GM18861 (cell line): Measurements from ENCODE around the gene AGBL4.

Source experiments
- ATAC-seq: cut with Tn5 transposase; IDR thresholded peaks from one replicate; pipeline ENCODE4 v1.9.1; 2021; ENCODE audit not compliant: unreplicated experiment

Gene AGBL4

DNA sequence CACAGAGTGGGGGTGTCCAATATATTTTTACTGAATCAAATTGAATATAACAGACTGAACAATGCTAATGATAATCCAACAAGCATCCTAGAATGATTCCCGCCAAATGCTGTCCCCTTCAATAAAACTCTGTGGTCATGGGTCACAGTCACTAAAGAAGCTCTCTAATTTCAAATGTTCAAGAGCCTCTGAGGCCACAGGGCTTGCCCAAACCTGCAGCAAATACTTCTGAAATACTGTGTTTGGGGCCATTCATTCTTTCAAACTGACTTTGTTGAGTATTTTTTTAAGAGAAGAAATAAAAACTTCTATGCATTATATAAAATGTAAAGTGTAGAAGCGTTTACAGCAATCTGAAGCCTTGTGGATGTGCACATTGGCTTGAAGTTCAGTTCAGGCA, 1239.5 kb downstream of the AGBL4 start:
- ATAC-seq = no peak

DNA sequence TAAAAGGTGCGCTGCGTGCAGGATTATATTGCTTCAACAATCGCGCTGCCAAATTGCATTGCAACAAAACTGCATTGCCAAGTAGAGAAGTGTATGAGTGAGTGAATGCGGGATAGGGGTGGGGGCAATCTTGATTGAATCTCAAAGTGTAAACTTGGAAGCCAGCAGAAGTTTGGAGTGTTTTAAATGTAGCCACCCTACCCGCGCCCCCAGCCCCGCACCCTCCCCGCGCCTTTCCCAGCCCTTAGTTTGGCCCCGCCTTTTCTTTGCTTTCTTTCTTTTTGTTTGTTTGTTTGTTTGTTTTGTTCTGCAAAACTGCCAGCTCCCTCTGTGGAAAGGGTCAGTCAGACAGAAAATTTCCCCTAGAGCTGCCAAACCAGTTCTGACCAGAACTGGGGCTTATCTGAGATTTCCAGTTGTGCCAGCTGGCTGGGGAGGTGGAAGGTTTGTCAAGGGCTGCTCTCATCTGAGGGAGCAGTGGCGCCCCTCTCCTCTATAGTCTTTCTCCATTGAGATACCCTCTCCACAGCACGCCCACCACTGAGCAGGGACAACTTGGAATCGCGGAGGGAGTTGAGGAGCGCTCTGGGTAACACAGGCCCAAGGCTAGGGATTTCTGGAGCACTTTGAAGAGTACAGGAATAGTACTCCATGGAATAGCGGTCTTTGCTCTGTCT, 1246.4 kb downstream of the AGBL4 start:
- ATAC-seq = no peak

- ATAC-seq = no peak
Measured at GRCh38 chr1:48776393-48777218, 1247.1 kb downstream of the AGBL4 start, which contains the start of gene BEND5. BEND5 (minus strand) TSS chr1:48776891; CDS start chr1:48776831, 60 bp downstream.

GRCh38 chr1:48775831-48776392, 1247.8 kb downstream of the AGBL4 start:
- ATAC-seq = no peak

- ATAC-seq = no peak
Measured at GRCh38 chr1:48773133-48773532, 1250.6 kb downstream of the AGBL4 start.

DNA sequence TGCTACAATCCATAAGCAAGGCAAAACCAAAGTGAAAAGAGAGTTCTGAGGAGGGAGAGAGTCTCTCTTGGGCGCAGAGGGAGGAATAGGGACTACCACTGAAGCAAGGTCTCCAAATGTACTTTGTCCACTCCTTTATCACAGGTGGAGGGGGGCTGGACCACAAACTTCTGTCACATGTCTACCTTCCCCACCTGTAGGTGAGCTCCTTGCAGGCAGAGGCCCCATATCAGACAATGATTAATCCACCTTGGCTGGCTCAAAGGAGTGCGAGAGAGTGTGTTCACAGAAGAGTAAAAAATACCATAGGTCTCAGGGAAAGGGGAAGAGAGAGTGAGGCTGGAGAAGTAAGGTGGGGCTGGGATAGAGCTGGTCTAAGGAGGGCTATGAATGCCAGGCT, 1251.5 kb downstream of the AGBL4 start:
- no peak for ATAC-seq

- ATAC-seq = no peak
Measured at GRCh38 chr1:48771561-48771960, 1252.2 kb downstream of the AGBL4 start.

- no peak for ATAC-seq
Measured at GRCh38 chr1:48767975-48768510, 1255.7 kb downstream of the AGBL4 start.

DNA sequence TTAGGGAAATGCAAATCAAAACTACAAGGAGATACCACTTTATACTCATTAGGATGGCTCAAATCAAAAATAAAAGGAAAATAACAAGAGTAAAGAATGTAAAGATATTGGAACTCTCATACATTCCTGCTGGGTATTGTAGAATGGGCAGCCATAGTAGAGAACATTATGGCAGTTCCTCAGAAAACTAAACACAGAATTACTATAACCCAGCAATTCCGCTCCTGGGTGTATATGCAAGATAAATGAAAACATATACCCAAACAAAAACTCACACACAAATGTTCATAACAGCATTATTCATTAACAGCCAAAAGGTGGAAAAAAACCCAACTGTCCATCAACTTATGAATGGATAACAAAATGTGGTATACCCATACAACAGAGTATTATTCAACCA, 1258.4 kb downstream of the AGBL4 start:
- ATAC-seq = no peak

GRCh38 chr1:48761986-48762385, 1261.8 kb downstream of the AGBL4 start:
- ATAC-seq = no peak

- ATAC-seq = no peak
Measured at GRCh38 chr1:48761411-48761810, 1262.3 kb downstream of the AGBL4 start.

GRCh38 chr1:48760857-48761256, 1262.9 kb downstream of the AGBL4 start:
- ATAC-seq = no peak

GRCh38 chr1:48758976-48759375, 1264.8 kb downstream of the AGBL4 start:
- no peak for ATAC-seq

DNA sequence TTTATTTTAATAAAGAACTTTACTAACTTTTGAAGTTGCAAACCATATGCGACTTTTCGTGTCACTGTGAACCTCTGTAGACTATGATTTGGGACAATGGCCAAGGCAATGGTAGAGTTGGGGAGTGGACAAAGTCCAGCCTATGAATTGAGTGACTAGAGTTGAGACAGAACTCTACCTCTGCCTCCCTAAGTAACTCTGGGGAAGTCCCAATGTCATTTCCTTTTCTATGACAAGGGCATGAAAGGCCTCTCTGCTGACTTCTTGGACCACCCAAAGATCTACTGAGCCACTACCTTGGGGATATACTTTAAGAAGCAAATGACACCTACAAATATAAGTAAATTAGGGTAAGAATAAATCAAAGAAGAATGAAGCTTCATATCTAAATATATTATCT, 1266.4 kb downstream of the AGBL4 start:
- peak; percentile 54 for ATAC-seq

GRCh38 chr1:48756683-48757316, 1267.0 kb downstream of the AGBL4 start:
- ATAC-seq = no peak

- ATAC-seq = no peak
Measured at GRCh38 chr1:48753293-48753692, 1270.5 kb downstream of the AGBL4 start.

GRCh38 chr1:48750109-48750508, 1273.6 kb downstream of the AGBL4 start:
- ATAC-seq = peak; percentile 81

GRCh38 chr1:48749068-48749467, 1274.7 kb downstream of the AGBL4 start:
- ATAC-seq = no peak

DNA sequence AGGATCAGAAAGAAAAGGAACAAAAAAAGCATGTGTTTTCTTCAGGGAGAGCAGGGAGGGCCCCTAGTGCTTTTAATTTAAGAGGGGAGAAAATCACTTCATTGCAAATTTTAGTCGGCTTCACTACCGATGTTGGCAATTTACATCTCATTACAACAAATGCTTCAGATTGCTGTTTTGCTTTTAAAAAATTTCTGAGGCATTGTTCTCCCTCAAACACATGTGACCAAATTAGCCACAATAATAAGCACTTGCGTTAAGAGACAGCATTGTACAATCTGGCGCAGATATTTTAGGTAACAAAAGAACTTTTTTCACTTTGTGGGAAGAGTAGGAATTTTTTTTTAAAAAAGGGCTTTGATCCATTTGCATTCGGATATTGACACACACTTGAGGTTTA, 1276.8 kb downstream of the AGBL4 start:
- no peak for ATAC-seq

DNA sequence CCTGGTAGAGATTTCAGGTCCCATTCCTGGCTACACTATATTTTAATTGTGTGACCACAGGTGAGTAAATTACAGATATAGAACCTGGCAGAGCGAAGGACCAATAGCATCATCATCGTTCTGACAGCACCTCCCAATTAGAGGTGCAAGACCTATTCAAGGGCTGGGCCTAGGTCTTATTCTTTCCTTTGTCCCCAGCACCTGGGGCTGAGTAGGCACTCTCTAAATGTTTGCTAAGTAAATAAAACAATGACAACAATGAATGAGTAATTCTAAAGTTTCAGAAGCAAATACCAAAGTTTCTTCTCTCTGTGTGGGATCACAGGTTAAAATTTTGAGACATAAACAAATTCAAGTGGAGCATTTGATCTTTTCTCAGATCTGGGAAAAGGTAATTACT, 1279.7 kb downstream of the AGBL4 start:
- ATAC-seq = no peak

DNA sequence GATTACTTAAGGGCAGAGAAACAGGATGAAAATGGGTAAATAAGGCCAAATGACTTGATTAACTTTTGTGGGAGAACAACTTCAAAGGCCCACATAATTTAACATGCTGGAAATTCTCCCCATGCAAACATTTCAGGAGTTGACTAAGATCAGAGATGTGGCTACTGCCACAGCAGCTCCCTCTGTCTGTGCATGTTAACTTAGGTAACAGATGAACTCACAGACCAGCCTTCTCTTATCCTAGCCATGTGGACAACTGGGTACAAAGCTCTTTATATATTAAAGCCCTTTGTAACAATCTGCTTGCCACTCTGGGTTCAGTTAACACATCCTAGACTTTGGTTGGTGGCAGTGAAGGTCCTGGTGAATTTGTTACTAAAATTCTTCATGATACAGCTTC, 1280.3 kb downstream of the AGBL4 start:
- ATAC-seq = no peak
